PC-9 (cell line): ENCODE results near the gene SNRPB2.

ENCODE experiments used
- CTCF ChIP-seq: fragments of 200-600 bp; sonication (generic); conservative IDR thresholded peaks from 2 replicates; pipeline ENCODE4 v1.6.1; 2017; ENCODE audit warnings: mixed run types, antibody characterized with exemption, mild to moderate bottlenecking, moderate library complexity
- EZH2 ChIP-seq: fragments of 200-600 bp; sonication (generic); IDR thresholded peaks from 2 replicates; pipeline ENCODE4 v1.8.0; 2017; ENCODE audit warnings: antibody characterized with exemption, low read depth

GRCh38 chr20:16708602-16709001 lies 21.2 kb upstream of the SNRPB2 start:
- TF ChIP-seq CTCF, result no peak
- no peak for TF ChIP-seq EZH2
